Measurements from ENCODE around the gene TNFAIP2. TPM values are rescaled to one million over a fixed set of nuclear protein-coding genes. Genes with fewer than 3 reads are reported as not detected.
"Not testable (repeated sequence)": the region's sequence is repeated elsewhere in the genome, so short reads cannot be mapped to it uniquely, and the experiment has no call there.

TNFAIP2 gene
- total RNA-seq, 6 experiments from 2014 or later = 23.2 to 122 (median 32.6) TPM

DNA sequence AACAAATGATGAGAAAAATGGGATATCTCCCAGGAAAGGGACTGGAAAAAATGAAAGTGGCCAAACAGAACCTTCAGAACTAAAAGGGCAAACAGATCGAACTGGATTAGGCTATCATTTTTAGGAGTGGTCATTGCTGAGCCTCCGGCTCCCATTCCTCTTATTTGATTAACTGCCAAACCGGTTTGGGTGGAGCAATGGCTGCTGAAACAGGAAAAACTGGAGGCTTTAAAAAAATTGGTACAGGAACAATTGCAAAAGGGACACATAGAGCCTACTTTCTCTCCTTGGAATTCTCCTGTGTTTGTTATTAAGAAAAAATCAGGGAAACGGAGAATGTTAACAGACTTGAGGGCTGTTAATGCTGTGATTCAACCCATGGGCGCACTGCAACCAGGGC, 49.7 kb downstream of the TNFAIP2 start:
- WGBS (ENCODE audit: insufficient coverage, low coverage, low lambda C conversion rate, missing lambda C conversion rate) = 81% methylated on average over 5 of the region's 5 CpGs
- intact Hi-C loops (cut with DNase I) = no loop called here
- ATAC-seq (no peak), DNase-seq (no peak)
- Histone ChIP-seq H3K4me1 (peaks cover 0 to 14% (median 6%) of the 10 kb centered on the region in 4 donors), H3K36me3 (no peaks in the 10 kb centered on the region), H3K9me3 (peaks cover 0 to 4% (median 0%) of the 10 kb centered on the region in 4 donors), H3K4me3 (no peak overlapping the region), H3K27ac (no peak overlapping the region), H3K27me3 (no peaks in the 10 kb centered on the region)
- TF ChIP-seq, protein P1, sequence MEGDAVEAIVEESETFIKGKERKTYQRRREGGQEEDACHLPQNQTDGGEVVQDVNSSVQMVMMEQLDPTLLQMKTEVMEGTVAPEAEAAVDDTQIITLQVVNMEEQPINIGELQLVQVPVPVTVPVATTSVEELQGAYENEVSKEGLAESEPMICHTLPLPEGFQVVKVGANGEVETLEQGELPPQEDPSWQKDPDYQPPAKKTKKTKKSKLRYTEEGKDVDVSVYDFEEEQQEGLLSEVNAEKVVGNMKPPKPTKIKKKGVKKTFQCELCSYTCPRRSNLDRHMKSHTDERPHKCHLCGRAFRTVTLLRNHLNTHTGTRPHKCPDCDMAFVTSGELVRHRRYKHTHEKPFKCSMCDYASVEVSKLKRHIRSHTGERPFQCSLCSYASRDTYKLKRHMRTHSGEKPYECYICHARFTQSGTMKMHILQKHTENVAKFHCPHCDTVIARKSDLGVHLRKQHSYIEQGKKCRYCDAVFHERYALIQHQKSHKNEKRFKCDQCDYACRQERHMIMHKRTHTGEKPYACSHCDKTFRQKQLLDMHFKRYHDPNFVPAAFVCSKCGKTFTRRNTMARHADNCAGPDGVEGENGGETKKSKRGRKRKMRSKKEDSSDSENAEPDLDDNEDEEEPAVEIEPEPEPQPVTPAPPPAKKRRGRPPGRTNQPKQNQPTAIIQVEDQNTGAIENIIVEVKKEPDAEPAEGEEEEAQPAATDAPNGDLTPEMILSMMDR (IDR thresholded peaks at IDR 0.05) = no peak
- TF ChIP-seq POLR2A (IDR thresholded peaks at IDR 0.05) = no peak

DNA sequence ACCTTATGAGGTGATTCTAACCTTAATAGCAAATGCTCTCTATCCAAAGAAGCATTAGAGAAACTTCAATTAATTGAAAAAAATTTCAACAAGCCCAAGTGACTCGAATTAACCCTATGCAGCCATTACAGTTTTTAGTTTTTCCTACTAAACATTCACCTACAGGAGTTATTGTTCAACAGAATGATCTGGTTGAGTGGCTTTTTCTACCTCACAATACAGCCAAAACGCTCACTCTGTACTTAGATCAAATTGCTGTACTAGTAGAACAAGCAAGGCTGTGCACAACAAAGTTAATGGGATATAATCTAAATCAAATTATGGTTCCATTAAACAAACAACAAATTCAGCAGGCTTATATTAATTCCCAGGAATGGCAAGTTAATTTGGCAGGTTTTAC, 50.6 kb downstream of the TNFAIP2 start:
- peaks cover 0 to 14% (median 6%) of the 10 kb centered on the region in 4 donors for H3K4me1 ChIP-seq

DNA sequence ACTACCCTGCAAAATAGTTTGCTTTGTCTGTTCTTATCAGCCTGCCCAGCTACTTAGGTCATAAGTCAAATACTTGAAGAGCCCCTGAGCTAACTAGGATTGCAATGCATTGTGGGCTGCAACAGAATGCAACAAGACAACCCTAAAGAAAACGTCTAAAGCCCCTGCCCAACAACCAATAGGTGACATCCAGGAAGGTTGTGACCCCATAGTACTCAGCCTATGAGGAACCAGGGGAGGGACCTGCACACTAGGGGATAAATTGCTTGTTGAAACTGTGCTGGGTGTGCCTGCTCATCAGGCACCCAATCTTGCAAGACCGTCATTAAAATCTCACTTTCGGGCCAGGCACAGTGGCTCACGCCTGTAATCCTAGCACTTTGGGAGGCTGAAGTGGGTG, 52.9 kb downstream of the TNFAIP2 start:
- WGBS (ENCODE audit: insufficient coverage, low coverage, low lambda C conversion rate, missing lambda C conversion rate) = 77% methylated on average over 3 of the region's 4 CpGs

More for the DNA sequence above, 50.6 kb downstream of the TNFAIP2 start:
- ATAC-seq; H3K27ac ChIP-seq; DNase-seq; H3K4me3 ChIP-seq; intact Hi-C loops (cut with DNase I); H3K36me3 ChIP-seq; H3K9me3 ChIP-seq; H3K27me3 ChIP-seq: not testable (repeated sequence)
- 47% methylated on average over 2 of the region's 2 CpGs for WGBS (ENCODE audit: insufficient coverage, low coverage, low lambda C conversion rate, missing lambda C conversion rate)

DNA sequence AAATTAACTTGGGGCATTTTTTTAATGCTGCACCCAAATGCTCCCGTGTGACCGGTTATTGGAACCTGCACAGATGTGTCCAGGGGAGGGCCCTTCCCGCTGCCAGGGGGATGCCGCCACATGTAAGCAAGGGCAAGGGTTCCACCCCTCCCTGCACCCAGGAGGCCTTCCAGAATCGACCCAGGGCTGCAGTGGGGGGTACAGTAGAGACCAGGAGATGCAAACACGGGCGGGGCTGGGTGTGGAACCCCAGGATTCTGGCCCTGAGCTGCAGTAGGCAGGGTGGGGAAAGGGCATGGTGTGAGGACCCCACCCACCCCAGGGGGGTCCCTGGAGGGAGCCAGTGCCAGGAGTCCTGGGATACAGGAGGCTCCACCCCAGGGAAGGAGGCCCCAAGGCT, 54.1 kb downstream of the TNFAIP2 start:
- no peaks in the 10 kb centered on the region for H3K27me3 ChIP-seq
- no peak overlapping the region for H3K4me3 ChIP-seq
- no peaks in the 10 kb centered on the region for H3K4me1 ChIP-seq
- no peaks in the 10 kb centered on the region for H3K36me3 ChIP-seq
- TF ChIP-seq, protein P1 (IDR thresholded peaks at IDR 0.05) = no peak
- TF ChIP-seq POLR2A (IDR thresholded peaks at IDR 0.05) = no peak
- no peak for DNase-seq
- no peak overlapping the region for H3K27ac ChIP-seq
- no peaks in the 10 kb centered on the region for H3K9me3 ChIP-seq
- intact Hi-C loops (cut with DNase I) = no loop called here
- ATAC-seq = peak in 1 of 4 donors; percentile 18
- 86% methylated on average over 6 of the region's 7 CpGs for WGBS (ENCODE audit: insufficient coverage, low coverage, low lambda C conversion rate, missing lambda C conversion rate)

More for the DNA sequence above, 52.9 kb downstream of the TNFAIP2 start:
- intact Hi-C loops (cut with DNase I); ATAC-seq; H3K36me3 ChIP-seq; H3K4me1 ChIP-seq; H3K27me3 ChIP-seq; DNase-seq; H3K27ac ChIP-seq; H3K9me3 ChIP-seq; H3K4me3 ChIP-seq: not testable (repeated sequence)

DNA sequence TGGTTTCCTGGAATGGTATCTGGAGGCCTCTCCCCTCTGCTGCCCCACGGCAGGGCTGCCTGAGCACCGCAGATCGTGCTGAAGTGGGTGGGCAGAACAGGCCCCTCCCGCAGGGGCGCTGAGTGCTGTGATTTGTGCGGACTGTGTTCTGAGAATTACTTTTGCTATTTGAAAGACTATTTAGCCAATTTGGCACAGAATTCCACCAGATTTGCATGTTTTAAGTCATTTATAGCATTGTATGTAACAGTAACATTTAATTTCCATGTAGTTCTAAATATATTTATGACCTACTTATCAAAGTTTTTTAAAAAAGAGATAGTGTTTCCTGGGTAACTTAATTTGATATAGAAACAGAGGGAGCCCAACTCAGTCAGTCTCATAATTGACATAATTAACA, 55.3 kb downstream of the TNFAIP2 start:
- whole genome bisulfite sequencing (ENCODE audit: insufficient coverage, low coverage, low lambda C conversion rate, missing lambda C conversion rate) = 86% methylated on average over 1 of the region's 6 CpGs
- no peak for TF ChIP-seq POLR2A (IDR thresholded peaks at IDR 0.05)
- TF ChIP-seq, protein P1 (IDR thresholded peaks at IDR 0.05) = no peak

DNA sequence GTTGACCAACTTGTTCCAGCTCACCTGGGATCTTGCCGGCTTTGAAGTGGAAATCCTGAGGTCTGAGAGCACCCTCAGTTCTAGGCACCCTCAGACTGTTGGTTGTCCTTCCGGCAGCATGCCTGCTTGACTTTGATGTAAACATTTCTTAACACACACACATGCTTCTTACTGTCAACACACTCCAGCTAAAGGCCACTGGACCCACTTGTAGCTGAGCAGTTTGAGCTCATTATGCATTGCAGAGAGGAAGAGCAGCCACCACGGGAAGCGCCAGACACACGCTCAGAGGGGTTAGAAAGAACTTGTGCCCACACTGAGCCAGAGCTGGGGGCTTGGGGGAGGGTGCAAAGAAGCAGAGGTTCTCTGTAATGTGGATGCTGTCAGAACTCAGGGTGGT, 55.8 kb downstream of the TNFAIP2 start:
- Histone ChIP-seq H3K4me3 (no peak overlapping the region), H3K4me1 (no peaks in the 10 kb centered on the region), H3K27me3 (no peaks in the 10 kb centered on the region), H3K36me3 (no peaks in the 10 kb centered on the region), H3K27ac (no peak overlapping the region), H3K9me3 (no peaks in the 10 kb centered on the region)
- DNase-seq = no peak
- intact Hi-C loops (cut with DNase I) = no loop called here
- ATAC-seq = no peak
- WGBS (ENCODE audit: insufficient coverage, low coverage, low lambda C conversion rate, missing lambda C conversion rate) = 56% methylated on average over 5 of the region's 5 CpGs
- TF ChIP-seq POLR2A (IDR thresholded peaks at IDR 0.05) = no peak
- TF ChIP-seq, protein P1 (IDR thresholded peaks at IDR 0.05) = no peak

More for the DNA sequence above, 55.3 kb downstream of the TNFAIP2 start:
- Histone ChIP-seq H3K27me3 (no peaks in the 10 kb centered on the region), H3K4me1 (no peaks in the 10 kb centered on the region), H3K9me3 (no peaks in the 10 kb centered on the region), H3K36me3 (no peaks in the 10 kb centered on the region), H3K27ac (no peak overlapping the region), H3K4me3 (no peak overlapping the region)
- intact Hi-C loops (cut with DNase I) = no loop called here
- no peak for ATAC-seq
- no peak for DNase-seq

Measured in right lobe of liver (tissue), 6 donors.